HCT116 (cell line): Measurements from ENCODE around the gene ATXN1. TPM values are rescaled to one million over a fixed set of nuclear protein-coding genes. Genes with fewer than 3 reads are reported as not detected.
A peak's percentile ranks its signal among the peaks of the same experiment; 100 is the strongest.

Experiments used
- ATAC-seq: fragments of 200-7000 bp; cut with Tn5 transposase; 2 replicates; pipeline ENCODE4 v1.9.1; 2020; ENCODE audit warnings: mild to moderate bottlenecking, moderate library complexity
- BruUV-seq: library from RNA; stranded (reverse); fragments of 400-500 nt; replicated peaks from 2 replicates; lab custom pipeline; 2021; lab: Mats Ljungman, UMichigan
- CTCF ChIA-PET: fragments of 300-600 bp; sonication (Branson Sonifier 250); formaldehyde crosslinking; loops from one replicate; lab custom pipeline; 2021; ENCODE audit warnings: antibody characterized with exemption; lab: Charles Lee
- POLR2A ChIA-PET: fragments of 300-600, 350-600 bp; sonication (Branson Sonifier 250); formaldehyde crosslinking; loops from one replicate; lab custom pipeline; 2021; ENCODE audit warnings: antibody characterized with exemption; lab: Charles Lee
- RAD21 ChIA-PET, 2 experiments: fragments of 300-600 bp; sonication (Branson Sonifier 250); formaldehyde crosslinking; loops; one replicate each; lab custom pipeline; 2023; ENCODE audit warnings: low total read pairs in 2 of 2; ENCODE audit not compliant: uncharacterized antibody in 2 of 2, unreplicated experiment in 2 of 2, low non-redundant PET in 1 of 2; lab: Charles Lee
- DNase-seq: peaks from one replicate; pipeline ENCODE4 v3.0.0-alpha.2; 2010; ENCODE audit warnings: low read depth, low spot score
- H2AFZ ChIP-seq: fragments of 200-600 bp; shearing (Covaris generic), sonication (generic); 2 replicates; pipeline ENCODE4 v1.6.1; 2017; ENCODE audit warnings: low read depth, mixed run types, mixed read lengths, antibody characterized with exemption, low read length; ENCODE audit not compliant: poor library complexity, severe bottlenecking
- H3K27ac ChIP-seq: 2 replicates; pipeline ENCODE4 v1.5.1; 2012; ENCODE audit warnings: low read depth, low read length
- H3K27me3 ChIP-seq: fragments of 200-600 bp; sonication (generic); 2 replicates; pipeline ENCODE4 v1.6.1; 2016; ENCODE audit warnings: mixed run types, low read length, mixed read lengths; ENCODE audit not compliant: insufficient read depth
- H3K36me3 ChIP-seq, 2 experiments: fragments of 200-500 bp in 1 of 2; fragments of 200-600 bp in 1 of 2; sonication (Bioruptor generic) in 1 of 2; sonication (generic) in 1 of 2; 2 replicates each; pipeline versions ENCODE4 v1.5.1 to v1.6.1; 2014 to 2016; ENCODE audit warnings: low read length in 2 of 2, inconsistent platforms in 1 of 2, mixed read lengths in 1 of 2, mixed run types in 1 of 2; ENCODE audit not compliant: insufficient read depth in 2 of 2, control insufficient read depth in 1 of 2
- H3K4me1 ChIP-seq, 2 experiments: fragments of 200-600 bp in 1 of 2; sonication (generic) in 1 of 2; 2 replicates each; pipeline versions ENCODE4 v1.5.1 to v1.6.1; 2012 to 2017; ENCODE audit warnings: low read length in 2 of 2, inconsistent platforms in 1 of 2, mild to moderate bottlenecking in 1 of 2, mixed read lengths in 1 of 2, mixed run types in 1 of 2, moderate library complexity in 1 of 2; ENCODE audit not compliant: insufficient read depth in 2 of 2, control insufficient read depth in 1 of 2
- H3K4me2 ChIP-seq: fragments of 200-600 bp; sonication (generic); 2 replicates; pipeline ENCODE4 v1.6.1; 2017; ENCODE audit warnings: mixed run types, low read length, mixed read lengths
- H3K4me3 ChIP-seq, 2 experiments: fragments of 200-600 bp in 1 of 2; sonication (generic) in 1 of 2; replicated peaks in 1 of 2; 2 replicates each; pipeline ENCODE4 v1.5.1; 2011 to 2016; ENCODE audit warnings: low read length in 2 of 2, control low read depth in 1 of 2, low read depth in 1 of 2, mild to moderate bottlenecking in 1 of 2, mixed read lengths in 1 of 2, mixed run types in 1 of 2
- H3K79me2 ChIP-seq: fragments of 200-600 bp; sonication (generic); 2 replicates; pipeline ENCODE4 v1.6.1; 2017; ENCODE audit warnings: mild to moderate bottlenecking, mixed run types, low read length, moderate library complexity, mixed read lengths; ENCODE audit not compliant: insufficient read depth
- H3K9ac ChIP-seq: fragments of 200-600 bp; sonication (generic); 2 replicates; pipeline ENCODE4 v1.6.1; 2016; ENCODE audit warnings: low read length, mixed read lengths
- H3K9me2 ChIP-seq: fragments of 200-600 bp; sonication (generic), shearing (Covaris generic); 2 replicates; pipeline ENCODE4 v1.6.1; 2017; ENCODE audit warnings: mixed run types, mild to moderate bottlenecking, moderate library complexity; ENCODE audit not compliant: insufficient read depth
- H3K9me3 ChIP-seq, 2 experiments: fragments of 200-500 bp in 1 of 2; fragments of 200-600 bp in 1 of 2; sonication (Bioruptor generic) in 1 of 2; sonication (generic) in 1 of 2; 2 replicates each; pipeline ENCODE4 v1.6.1; 2014 to 2017; ENCODE audit warnings: low read length in 2 of 2, mixed read lengths in 2 of 2, inconsistent platforms in 1 of 2, low read depth in 1 of 2, mild to moderate bottlenecking in 1 of 2, mixed run types in 1 of 2, moderate library complexity in 1 of 2; ENCODE audit not compliant: control insufficient read depth in 1 of 2, insufficient read depth in 1 of 2
- H4K20me1 ChIP-seq: fragments of 200-600 bp; sonication (generic), shearing (Covaris generic); 2 replicates; pipeline ENCODE4 v1.6.1; 2017; ENCODE audit warnings: mixed run types, mild to moderate bottlenecking, moderate library complexity; ENCODE audit not compliant: insufficient read depth
- CBX3 ChIP-seq: IDR thresholded peaks from 2 replicates; pipeline ENCODE4 v1.6.1; 2012; ENCODE audit warnings: low read depth
- CEBPB ChIP-seq: IDR thresholded peaks from 2 replicates; pipeline ENCODE4 v1.6.1; 2012; ENCODE audit warnings: low read depth
- EGR1 ChIP-seq: IDR thresholded peaks from 2 replicates; pipeline ENCODE4 v1.6.1; 2012; ENCODE audit warnings: low read depth
- ELF1 ChIP-seq: IDR thresholded peaks from 2 replicates; pipeline ENCODE4 v1.6.1; 2012; ENCODE audit warnings: low read depth, borderline replicate concordance
- EZH2 ChIP-seq: fragments of 200-600 bp; sonication (generic); IDR thresholded peaks from 2 replicates; pipeline ENCODE4 v1.6.1; 2017; ENCODE audit warnings: antibody characterized with exemption, mixed run types
- EZH2phosphoT487 ChIP-seq: fragments of 200-600 bp; IDR thresholded peaks from 2 replicates; pipeline ENCODE4 v1.6.1; 2018; ENCODE audit warnings: antibody characterized with exemption, borderline replicate concordance
- FOSL1 ChIP-seq: IDR thresholded peaks from 2 replicates; pipeline ENCODE4 v1.6.1; 2012; ENCODE audit warnings: low read depth
- JUND ChIP-seq: IDR thresholded peaks from 2 replicates; pipeline ENCODE4 v1.6.1; 2012
- POLR2A ChIP-seq: IDR thresholded peaks from 2 replicates; pipeline ENCODE4 v1.7.0; 2011; ENCODE audit warnings: borderline replicate concordance; ENCODE audit not compliant: insufficient read depth, insufficient read length; ENCODE audit errors: extremely low read depth
- POLR2AphosphoS5 ChIP-seq: IDR thresholded peaks from 2 replicates; pipeline ENCODE4 v1.6.1; 2011; ENCODE audit warnings: mild to moderate bottlenecking, low read depth, low read length, moderate library complexity
- RAD21 ChIP-seq: IDR thresholded peaks from 2 replicates; pipeline ENCODE4 v1.6.1; 2012; ENCODE audit warnings: low read depth, mild to moderate bottlenecking
- SIN3A ChIP-seq: IDR thresholded peaks from 2 replicates; pipeline ENCODE4 v1.6.1; 2012; ENCODE audit warnings: low read depth
- SP1 ChIP-seq: IDR thresholded peaks from 2 replicates; pipeline ENCODE4 v1.6.1; 2012; ENCODE audit warnings: low read depth
- SRF ChIP-seq: IDR thresholded peaks from 2 replicates; pipeline ENCODE4 v1.6.1; 2012; ENCODE audit warnings: low read depth
- TCF7L2 ChIP-seq: IDR thresholded peaks from 2 replicates; pipeline ENCODE4 v1.7.0; 2011; ENCODE audit warnings: borderline replicate concordance, inconsistent platforms; ENCODE audit not compliant: insufficient read depth, insufficient read length; ENCODE audit errors: extremely low read depth
- YY1 ChIP-seq: IDR thresholded peaks from 2 replicates; pipeline ENCODE4 v1.6.1; 2011; ENCODE audit warnings: low read length, low read depth, moderate library complexity, mild to moderate bottlenecking; ENCODE audit not compliant: insufficient replicate concordance; ENCODE audit errors: extremely low read depth
- ZFX ChIP-seq: fragments of 450-650 bp; IDR thresholded peaks from 2 replicates; pipeline ENCODE4 v1.6.1; 2017
- ZNF274 ChIP-seq: fragments of 200-500 bp; sonication (Bioruptor generic); IDR thresholded peaks from 2 replicates; pipeline ENCODE4 v1.6.1; 2014; ENCODE audit warnings: mild to moderate bottlenecking, low read depth, low read length, inconsistent platforms
- intact Hi-C: fragments of 100-400 bp; cut with micrococcal nuclease; formaldehyde crosslinking; loops from 2 replicates; pipeline ENCODE4 v1.10.0; 2022
- total RNA-seq: library from RNA; stranded (reverse); gene quantifications from one replicate; pipeline ENCODE4 v1.2.1, GENCODE V29; 2021; ENCODE audit not compliant: unreplicated experiment
- TF ChIP-seq, protein P1 (sequence below): IDR thresholded peaks from 2 replicates; pipeline ENCODE4 v1.6.1; 2012; ENCODE audit warnings: low read depth
- TF ChIP-seq, protein P2 (sequence below): IDR thresholded peaks from 2 replicates; pipeline ENCODE4 v1.6.1; 2012
- TF ChIP-seq, protein P3 (sequence below): IDR thresholded peaks from 2 replicates; pipeline ENCODE4 v1.6.1; 2012
- TF ChIP-seq, protein P4 (sequence below), 3 experiments: fragments of 200-600 bp in 1 of 3; sonication (generic) in 1 of 3; IDR thresholded peaks in 2 of 3; conservative IDR thresholded peaks in 1 of 3; 2 replicates each; pipeline ENCODE4 v1.5.1; 2012 to 2017; ENCODE audit warnings: low read depth in 2 of 3, low read length in 2 of 3, antibody characterized with exemption in 1 of 3, borderline replicate concordance in 1 of 3, control low read depth in 1 of 3, mild to moderate bottlenecking in 1 of 3, mixed read lengths in 1 of 3, mixed run types in 1 of 3, moderate library complexity in 1 of 3; ENCODE audit not compliant: insufficient read depth in 1 of 3

Gene ATXN1
- total RNA-seq, 1 experiment from 2014 or later, result 21.0 TPM

DNA sequence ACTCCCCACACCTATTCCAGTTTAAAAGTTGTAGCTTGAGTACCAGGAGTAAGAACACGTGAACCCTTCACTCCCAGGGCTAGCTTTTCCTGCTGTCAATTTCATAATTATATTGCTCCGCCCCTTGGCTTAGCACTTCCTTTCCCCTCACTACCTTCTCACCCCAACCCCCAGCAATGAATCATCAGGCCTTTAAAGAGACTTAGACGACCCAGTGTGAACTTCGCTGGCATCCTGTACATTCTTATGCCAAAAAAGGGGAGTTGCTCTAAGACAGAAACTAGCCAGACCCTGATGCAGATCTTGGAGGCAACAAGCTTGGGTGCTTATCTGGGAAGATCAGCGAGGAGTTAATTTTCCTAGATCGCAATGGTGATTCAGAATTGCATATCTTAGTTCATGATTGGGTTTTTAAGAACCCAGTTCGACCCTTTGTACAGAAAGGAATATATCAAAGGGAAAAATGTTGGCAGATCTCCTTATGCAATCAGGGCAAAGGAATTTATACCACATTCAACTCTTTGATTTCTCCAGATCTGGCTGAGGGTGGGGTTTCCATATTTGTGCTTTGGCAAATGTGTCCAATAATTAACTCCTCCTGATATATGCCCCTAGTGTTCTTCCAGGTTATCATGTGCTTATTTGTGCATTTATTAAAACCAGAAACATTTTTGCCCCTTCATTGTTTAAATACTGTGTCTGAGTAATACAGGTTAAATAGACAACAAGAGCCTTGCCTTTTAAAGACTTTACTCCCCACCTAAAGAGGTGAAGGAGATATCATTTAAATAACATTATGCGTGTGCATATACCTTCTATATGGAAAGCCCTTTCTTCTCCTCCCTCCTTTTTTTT, 8.1 kb upstream of the ATXN1 start:
- H3K9me3 ChIP-seq, result no peaks in the 10 kb centered on the region
- peak overlapping the region; percentile 49 for H2AFZ ChIP-seq
- peak overlapping the region in 1 of 2 experiments; percentile 38; a peak in 2 of 4 replicates for H3K4me3 ChIP-seq
- no peaks in the 10 kb centered on the region for H3K79me2 ChIP-seq
- RAD21 ChIA-PET, result interaction anchor here (0.5 to 0.7 kb wide), 3 partner anchors 43 to 1085 kb away, joined by 3 to 4 read pairs (median 3); no protein-coding TSS in a partner anchor
- H3K4me1 ChIP-seq, result peaks cover 63 to 73% of the 10 kb centered on the region in 2 experiments
- DNase-seq (peak; percentile 84), ATAC-seq (peak; percentile 78)
- CTCF ChIA-PET, result interaction anchor here (1.0 to 2.1 kb wide), 3 partner anchors 196 to 317 kb away, joined by 3 to 9 read pairs (median 3); no protein-coding TSS in a partner anchor
- H3K27me3 ChIP-seq, result no peaks in the 10 kb centered on the region
- no TSS peak for BruUV-seq
- intact Hi-C loops, result no loop called here
- POLR2A ChIA-PET, result interaction anchor here (1.0 to 1.2 kb wide), 2 partner anchors 35 to 57 kb away, joined by 3 to 4 read pairs; no protein-coding TSS in a partner anchor
- H3K36me3 ChIP-seq, result no peaks in the 10 kb centered on the region
- no peaks in the 10 kb centered on the region for H4K20me1 ChIP-seq
- H3K27ac ChIP-seq, result peak overlapping the region; percentile 70
- H3K4me2 ChIP-seq, result peak overlapping the region; percentile 79
- no peaks in the 10 kb centered on the region for H3K9me2 ChIP-seq
- H3K9ac ChIP-seq, result peak overlapping the region; percentile 33
- TF ChIP-seq, protein P1, sequence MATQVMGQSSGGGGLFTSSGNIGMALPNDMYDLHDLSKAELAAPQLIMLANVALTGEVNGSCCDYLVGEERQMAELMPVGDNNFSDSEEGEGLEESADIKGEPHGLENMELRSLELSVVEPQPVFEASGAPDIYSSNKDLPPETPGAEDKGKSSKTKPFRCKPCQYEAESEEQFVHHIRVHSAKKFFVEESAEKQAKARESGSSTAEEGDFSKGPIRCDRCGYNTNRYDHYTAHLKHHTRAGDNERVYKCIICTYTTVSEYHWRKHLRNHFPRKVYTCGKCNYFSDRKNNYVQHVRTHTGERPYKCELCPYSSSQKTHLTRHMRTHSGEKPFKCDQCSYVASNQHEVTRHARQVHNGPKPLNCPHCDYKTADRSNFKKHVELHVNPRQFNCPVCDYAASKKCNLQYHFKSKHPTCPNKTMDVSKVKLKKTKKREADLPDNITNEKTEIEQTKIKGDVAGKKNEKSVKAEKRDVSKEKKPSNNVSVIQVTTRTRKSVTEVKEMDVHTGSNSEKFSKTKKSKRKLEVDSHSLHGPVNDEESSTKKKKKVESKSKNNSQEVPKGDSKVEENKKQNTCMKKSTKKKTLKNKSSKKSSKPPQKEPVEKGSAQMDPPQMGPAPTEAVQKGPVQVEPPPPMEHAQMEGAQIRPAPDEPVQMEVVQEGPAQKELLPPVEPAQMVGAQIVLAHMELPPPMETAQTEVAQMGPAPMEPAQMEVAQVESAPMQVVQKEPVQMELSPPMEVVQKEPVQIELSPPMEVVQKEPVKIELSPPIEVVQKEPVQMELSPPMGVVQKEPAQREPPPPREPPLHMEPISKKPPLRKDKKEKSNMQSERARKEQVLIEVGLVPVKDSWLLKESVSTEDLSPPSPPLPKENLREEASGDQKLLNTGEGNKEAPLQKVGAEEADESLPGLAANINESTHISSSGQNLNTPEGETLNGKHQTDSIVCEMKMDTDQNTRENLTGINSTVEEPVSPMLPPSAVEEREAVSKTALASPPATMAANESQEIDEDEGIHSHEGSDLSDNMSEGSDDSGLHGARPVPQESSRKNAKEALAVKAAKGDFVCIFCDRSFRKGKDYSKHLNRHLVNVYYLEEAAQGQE, result no peak
- TF ChIP-seq, protein P2, sequence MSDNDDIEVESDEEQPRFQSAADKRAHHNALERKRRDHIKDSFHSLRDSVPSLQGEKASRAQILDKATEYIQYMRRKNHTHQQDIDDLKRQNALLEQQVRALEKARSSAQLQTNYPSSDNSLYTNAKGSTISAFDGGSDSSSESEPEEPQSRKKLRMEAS, result peak; percentile 70
- TF ChIP-seq POLR2AphosphoS5, result peak; percentile 56; the same call in 1 of the 2 replicates
- TF ChIP-seq, protein P3, sequence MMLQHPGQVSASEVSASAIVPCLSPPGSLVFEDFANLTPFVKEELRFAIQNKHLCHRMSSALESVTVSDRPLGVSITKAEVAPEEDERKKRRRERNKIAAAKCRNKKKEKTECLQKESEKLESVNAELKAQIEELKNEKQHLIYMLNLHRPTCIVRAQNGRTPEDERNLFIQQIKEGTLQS, result no peak
- peak; percentile 83 for TF ChIP-seq JUND
- TF ChIP-seq CEBPB, result peak; percentile 70
- no peak for TF ChIP-seq CBX3
- TF ChIP-seq ELF1, result no peak
- no peak for TF ChIP-seq RAD21
- TF ChIP-seq FOSL1, result peak; percentile 76
- TF ChIP-seq, protein P4, sequence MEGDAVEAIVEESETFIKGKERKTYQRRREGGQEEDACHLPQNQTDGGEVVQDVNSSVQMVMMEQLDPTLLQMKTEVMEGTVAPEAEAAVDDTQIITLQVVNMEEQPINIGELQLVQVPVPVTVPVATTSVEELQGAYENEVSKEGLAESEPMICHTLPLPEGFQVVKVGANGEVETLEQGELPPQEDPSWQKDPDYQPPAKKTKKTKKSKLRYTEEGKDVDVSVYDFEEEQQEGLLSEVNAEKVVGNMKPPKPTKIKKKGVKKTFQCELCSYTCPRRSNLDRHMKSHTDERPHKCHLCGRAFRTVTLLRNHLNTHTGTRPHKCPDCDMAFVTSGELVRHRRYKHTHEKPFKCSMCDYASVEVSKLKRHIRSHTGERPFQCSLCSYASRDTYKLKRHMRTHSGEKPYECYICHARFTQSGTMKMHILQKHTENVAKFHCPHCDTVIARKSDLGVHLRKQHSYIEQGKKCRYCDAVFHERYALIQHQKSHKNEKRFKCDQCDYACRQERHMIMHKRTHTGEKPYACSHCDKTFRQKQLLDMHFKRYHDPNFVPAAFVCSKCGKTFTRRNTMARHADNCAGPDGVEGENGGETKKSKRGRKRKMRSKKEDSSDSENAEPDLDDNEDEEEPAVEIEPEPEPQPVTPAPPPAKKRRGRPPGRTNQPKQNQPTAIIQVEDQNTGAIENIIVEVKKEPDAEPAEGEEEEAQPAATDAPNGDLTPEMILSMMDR (IDR thresholded peaks at IDR 0.05 in 2 of 3, conservative IDR thresholded peaks at IDR 0.05 in 1 of 3; ENCODE audit: borderline replicate concordance in 1 of 3, insufficient read depth in 1 of 3, low read depth in 2 of 3, low read length in 2 of 3), result no peak
- peak; percentile 32 for TF ChIP-seq YY1
- TF ChIP-seq ZNF274, result no peak
- peak; percentile 87 for TF ChIP-seq SRF
- TF ChIP-seq POLR2A, result no peak
- TF ChIP-seq SIN3A, result peak; percentile 86
- no peak for TF ChIP-seq EZH2phosphoT487
- peak; percentile 46 for TF ChIP-seq TCF7L2
- TF ChIP-seq EZH2, result no peak
- TF ChIP-seq ZFX, result no peak
- TF ChIP-seq EGR1, result no peak
- peak; percentile 82 for TF ChIP-seq SP1
